GM12801 (cell line): ENCODE data around the gene PSD4.

Experiments used
- CTCF ChIP-seq: IDR thresholded peaks from one replicate; pipeline ENCODE4 v1.5.1; 2011; ENCODE audit warnings: control low read depth; ENCODE audit not compliant: insufficient read length; ENCODE audit errors: extremely low read depth

The PSD4 gene

GRCh38 chr2:113131352-113132185, 42.2 kb upstream of the PSD4 start:
- no peak for TF ChIP-seq CTCF

DNA sequence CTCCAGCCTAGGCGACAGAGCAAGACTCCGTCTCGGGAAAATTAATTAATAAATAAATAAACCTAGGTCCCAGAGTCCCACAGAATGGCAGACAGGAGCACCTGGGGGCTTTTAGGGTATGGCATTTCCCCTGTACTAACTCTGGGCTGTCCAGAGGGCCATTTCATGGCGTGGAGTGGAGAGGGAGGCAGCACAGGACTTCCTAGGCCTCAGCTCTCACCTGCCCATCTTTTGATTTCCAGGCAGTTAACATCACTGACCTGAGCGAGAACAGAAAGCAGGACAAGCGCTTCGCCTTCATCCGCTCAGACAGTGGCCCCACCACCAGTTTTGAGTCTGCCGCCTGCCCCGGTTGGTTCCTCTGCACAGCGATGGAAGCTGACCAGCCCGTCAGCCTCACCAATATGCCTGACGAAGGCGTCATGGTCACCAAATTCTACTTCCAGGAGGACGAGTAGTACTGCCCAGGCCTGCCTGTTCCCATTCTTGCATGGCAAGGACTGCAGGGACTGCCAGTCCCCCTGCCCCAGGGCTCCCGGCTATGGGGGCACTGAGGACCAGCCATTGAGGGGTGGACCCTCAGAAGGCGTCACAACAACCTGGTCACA, 41.3 kb upstream of the PSD4 start:
- TF ChIP-seq CTCF: no peak

GRCh38 chr2:113133704-113134598, 39.8 kb upstream of the PSD4 start:
- no peak for TF ChIP-seq CTCF

- TF ChIP-seq CTCF: no peak
Observed at GRCh38 chr2:113134717-113135116, 39.1 kb upstream of the PSD4 start.

DNA sequence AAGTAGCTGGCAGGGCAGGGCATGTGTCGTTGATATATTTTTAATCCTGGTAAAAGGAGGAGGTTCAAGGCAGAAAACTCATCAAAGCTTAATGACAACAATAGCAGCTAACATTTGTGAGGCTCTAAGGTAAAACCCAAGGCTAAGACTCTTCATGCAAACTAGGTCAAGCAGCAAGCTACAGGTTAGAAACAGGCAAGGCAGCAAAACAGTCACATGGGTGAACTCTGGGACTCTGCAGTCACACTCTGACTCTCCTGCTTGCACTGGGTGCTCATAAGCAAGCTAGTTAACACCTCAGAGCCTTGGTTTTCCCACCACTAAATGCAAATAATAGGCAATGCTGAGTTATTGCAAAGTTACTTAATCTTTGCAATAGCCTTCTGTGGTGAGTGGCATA, 38.5 kb upstream of the PSD4 start:
- no peak for TF ChIP-seq CTCF

DNA sequence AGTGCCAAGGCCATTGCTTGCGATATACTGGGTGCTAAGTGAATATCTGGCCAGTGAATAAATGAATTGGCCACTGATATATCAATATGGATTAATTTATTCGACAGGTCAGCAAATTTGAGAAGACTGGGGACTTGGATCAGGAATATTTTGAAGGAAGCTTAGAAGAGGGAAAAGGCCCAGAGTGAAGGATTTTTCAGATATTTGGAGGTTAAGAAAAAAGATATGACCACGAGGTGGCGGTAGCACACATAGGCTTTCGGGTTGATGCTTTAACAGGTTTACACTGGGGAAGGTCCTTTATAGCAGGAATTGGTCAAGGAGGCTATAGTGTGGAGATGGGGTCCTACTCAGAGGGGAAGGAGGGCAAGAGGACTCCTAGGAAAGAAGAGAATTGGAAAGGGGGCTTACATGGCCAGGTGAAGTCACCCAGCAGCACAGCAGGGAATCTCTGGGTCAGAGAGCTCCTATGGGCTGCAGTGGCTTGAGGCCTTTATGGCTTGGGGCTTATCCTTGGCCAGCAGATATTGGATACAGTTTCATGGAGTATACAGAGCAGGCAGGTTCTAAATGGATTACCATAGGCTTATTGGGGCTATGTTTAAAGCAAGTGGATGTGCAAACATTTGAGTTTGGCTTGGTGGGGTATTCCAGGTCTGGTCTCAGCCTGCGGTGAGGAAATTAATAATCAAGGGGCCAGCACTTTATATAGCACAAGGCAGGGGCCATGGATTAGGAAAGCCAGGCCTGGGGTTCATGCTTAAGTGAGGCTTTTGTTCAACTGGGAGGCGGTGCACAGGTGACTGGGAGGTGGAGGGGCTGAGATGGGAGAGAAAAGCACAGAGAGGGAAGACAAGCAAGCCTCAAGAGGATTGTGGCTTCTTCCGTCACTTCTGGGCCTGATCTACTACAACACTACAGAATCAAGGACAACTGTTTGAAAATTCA, 36.7 kb upstream of the PSD4 start:
- no peak for TF ChIP-seq CTCF
